ENCODE data around the gene ZNF511. TPM values are rescaled to one million over a fixed set of nuclear protein-coding genes. Genes with fewer than 3 reads are reported as not detected.

ZNF511 gene
- total RNA-seq, 4 donors from 2014 or later, result 29.3 to 44.8 (median 35.0) TPM

DNA sequence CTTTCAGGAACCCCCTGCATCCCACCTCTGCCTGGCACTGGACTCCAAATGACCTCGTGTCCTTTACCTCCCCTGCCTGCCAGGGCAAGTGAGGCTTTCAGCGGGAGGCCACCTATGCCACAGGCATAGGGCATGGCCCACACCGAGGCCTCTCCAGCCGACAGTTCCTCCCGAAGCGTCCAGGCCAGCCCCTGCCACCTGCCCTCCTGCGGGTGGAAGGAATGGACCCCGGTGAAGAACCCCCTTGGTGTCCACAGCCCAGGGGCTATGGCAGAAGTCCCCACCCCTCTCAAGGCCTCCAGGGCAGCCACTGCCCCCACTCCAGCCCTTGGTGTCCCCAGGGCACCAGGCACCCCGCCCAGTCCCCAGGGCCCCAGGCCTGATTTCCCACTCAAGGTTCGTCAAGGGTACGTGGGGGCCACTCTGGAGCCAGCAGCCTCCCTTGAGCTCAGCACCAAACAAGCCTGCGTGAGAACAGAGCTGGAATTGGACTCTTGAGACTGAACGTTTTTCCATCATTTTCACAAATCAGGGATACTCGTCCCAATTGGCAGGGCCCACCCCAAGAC is 46.0 kb downstream of the ZNF511 start:
- WGBS, 2 donors, result 85 to 91% methylated on average over 14 of the region's 14 CpGs
- no peak for DNase-seq (ENCODE audit: low spot score in 2 of 2)
- TF ChIP-seq POLR2A (IDR thresholded peaks at IDR 0.05) (no peak), EP300 (IDR thresholded peaks at IDR 0.05) (no peak)
- TF ChIP-seq, protein P1, sequence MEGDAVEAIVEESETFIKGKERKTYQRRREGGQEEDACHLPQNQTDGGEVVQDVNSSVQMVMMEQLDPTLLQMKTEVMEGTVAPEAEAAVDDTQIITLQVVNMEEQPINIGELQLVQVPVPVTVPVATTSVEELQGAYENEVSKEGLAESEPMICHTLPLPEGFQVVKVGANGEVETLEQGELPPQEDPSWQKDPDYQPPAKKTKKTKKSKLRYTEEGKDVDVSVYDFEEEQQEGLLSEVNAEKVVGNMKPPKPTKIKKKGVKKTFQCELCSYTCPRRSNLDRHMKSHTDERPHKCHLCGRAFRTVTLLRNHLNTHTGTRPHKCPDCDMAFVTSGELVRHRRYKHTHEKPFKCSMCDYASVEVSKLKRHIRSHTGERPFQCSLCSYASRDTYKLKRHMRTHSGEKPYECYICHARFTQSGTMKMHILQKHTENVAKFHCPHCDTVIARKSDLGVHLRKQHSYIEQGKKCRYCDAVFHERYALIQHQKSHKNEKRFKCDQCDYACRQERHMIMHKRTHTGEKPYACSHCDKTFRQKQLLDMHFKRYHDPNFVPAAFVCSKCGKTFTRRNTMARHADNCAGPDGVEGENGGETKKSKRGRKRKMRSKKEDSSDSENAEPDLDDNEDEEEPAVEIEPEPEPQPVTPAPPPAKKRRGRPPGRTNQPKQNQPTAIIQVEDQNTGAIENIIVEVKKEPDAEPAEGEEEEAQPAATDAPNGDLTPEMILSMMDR (IDR thresholded peaks at IDR 0.05), result no peak

DNA sequence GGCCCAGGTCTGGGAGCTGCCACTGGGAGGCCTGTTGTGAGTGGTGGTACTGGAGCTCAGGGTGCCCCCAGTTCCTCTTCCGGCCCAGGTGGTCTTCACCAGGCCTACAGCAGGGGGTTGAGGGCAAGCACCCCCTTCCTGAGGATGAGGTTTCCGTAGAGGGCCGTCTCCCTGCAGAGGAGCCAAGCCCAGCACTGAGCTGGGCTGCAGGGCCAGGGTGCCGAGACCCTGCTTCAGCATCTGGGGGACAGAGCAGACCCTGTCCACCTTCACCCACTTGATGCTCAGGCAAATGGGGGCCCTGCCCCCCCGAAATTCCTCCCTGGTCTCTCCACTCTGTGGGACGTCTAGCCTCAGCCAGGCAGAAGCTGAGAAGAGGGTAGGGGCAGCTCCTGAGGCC is 46.6 kb downstream of the ZNF511 start:
- TF ChIP-seq, protein P1 (IDR thresholded peaks at IDR 0.05), result no peak
- TF ChIP-seq POLR2A (IDR thresholded peaks at IDR 0.05), result no peak
- no peak for TF ChIP-seq EP300 (IDR thresholded peaks at IDR 0.05)
- H3K4me1 ChIP-seq, result peaks cover 0 to 40% (median 11%) of the 10 kb centered on the region in 4 donors
- H3K27me3 ChIP-seq, result no peaks in the 10 kb centered on the region
- H3K36me3 ChIP-seq, result peaks cover 0 to 23% (median 0%) of the 10 kb centered on the region in 3 donors
- peak overlapping the region in 1 of 4 donors; percentile 15 for H3K27ac ChIP-seq
- no peaks in the 10 kb centered on the region for H3K9me3 ChIP-seq
- no peak overlapping the region for H3K4me3 ChIP-seq
- WGBS, 2 donors, result 93 to 97% methylated on average over 3 to 6 of the region's 6 CpGs
- DNase-seq (ENCODE audit: low spot score in 2 of 2), result no peak

More for the DNA sequence above, 46.0 kb downstream of the ZNF511 start:
- Histone ChIP-seq H3K27ac (peak overlapping the region in 1 of 4 donors; percentile 15), H3K9me3 (no peaks in the 10 kb centered on the region), H3K4me3 (no peak overlapping the region), H3K4me1 (peaks cover 0 to 45% (median 11%) of the 10 kb centered on the region in 4 donors), H3K36me3 (peaks cover 0 to 23% (median 0%) of the 10 kb centered on the region in 3 donors), H3K27me3 (no peaks in the 10 kb centered on the region)

DNA sequence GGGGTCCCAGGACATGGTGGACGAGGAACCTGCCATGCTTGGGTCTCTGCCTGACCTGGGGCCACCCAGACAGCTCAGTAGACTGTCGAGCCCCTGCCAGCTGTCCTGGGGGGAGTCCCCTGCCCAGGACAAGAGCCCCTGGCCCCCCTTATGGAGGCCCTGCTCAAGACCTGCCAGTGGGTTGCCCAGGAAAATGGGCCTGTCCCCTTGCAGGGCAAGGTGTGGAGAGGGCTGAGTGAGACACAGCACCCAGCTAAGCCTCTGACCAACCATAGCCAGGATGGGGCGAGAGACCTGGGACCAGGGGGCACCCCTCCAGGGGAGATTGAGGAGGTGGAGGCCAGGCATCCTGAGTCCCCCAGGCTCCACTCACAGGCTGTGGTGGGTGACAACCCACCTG is 47.3 kb downstream of the ZNF511 start:
- DNase-seq (ENCODE audit: low spot score in 2 of 2), result no peak
- WGBS, 2 donors, result 90 to 100% methylated on average over 2 of the region's 3 CpGs
- Histone ChIP-seq H3K4me3 (no peak overlapping the region), H3K9me3 (peaks cover 0 to 3% (median 0%) of the 10 kb centered on the region in 4 donors), H3K4me1 (peaks cover 0 to 32% (median 11%) of the 10 kb centered on the region in 4 donors), H3K36me3 (peaks cover 0 to 23% (median 0%) of the 10 kb centered on the region in 3 donors), H3K27ac (peak overlapping the region in 1 of 4 donors; percentile 91), H3K27me3 (no peaks in the 10 kb centered on the region)
- TF ChIP-seq, protein P1 (IDR thresholded peaks at IDR 0.05), result no peak
- TF ChIP-seq EP300 (IDR thresholded peaks at IDR 0.05) (no peak), POLR2A (IDR thresholded peaks at IDR 0.05) (no peak)

DNA sequence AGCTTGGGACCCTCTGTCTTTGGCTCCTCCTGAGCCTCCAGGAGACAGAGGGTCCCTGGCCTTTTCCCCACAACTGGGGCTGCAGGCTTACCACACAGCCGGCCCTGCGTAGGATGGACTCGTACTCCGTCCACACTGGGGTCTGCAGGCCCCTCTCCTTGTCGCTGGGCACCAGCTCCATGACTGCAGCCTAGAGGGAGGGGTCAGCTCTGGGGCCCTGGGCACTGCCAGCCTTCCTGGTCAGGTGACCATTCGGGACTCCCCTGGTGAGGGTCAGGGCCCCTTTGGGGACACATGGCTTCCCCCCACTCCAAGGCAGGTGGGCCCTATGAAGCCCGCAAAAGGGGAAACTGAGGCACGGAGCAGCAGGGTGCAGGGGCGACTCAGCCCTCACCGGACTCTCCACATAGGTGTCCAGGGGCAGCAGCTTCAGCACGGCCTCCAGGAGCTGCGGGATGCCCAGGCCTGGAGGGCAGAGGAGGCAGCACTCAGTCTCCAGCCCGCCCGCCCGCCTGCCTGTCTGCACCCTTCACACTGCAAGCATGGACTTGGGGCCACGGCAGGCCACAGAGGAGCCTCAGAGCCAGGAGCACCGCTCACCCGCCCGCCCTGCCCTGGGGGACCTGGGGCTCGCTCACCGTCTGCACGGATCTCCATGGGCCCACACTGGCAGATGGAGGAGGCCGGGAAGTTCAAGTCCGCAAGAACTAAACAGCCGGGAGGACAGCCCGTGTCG is 48.0 kb downstream of the ZNF511 start:
- DNase-seq (ENCODE audit: low spot score in 2 of 2), result no peak
- no peaks in the 10 kb centered on the region for H3K27me3 ChIP-seq

More for the DNA sequence above, 48.0 kb downstream of the ZNF511 start:
- Histone ChIP-seq H3K4me1 (peaks cover 0 to 29% (median 11%) of the 10 kb centered on the region in 4 donors), H3K9me3 (peaks cover 0 to 8% (median 0%) of the 10 kb centered on the region in 4 donors), H3K27ac (peak overlapping the region in 3 of 4 donors; percentile 83 to 91 (median 91)), H3K4me3 (peak overlapping the region; percentile 45 to 84 (median 77)), H3K36me3 (peaks cover 0 to 25% (median 0%) of the 10 kb centered on the region in 3 donors)
- 44 to 55% methylated on average over 13 of the region's 27 CpGs for WGBS, 2 donors
- TF ChIP-seq EP300 (IDR thresholded peaks at IDR 0.05) (no peak), POLR2A (IDR thresholded peaks at IDR 0.05) (no peak)
- TF ChIP-seq, protein P1 (IDR thresholded peaks at IDR 0.05), result no peak

All from tibial nerve (tissue), 4 donors.